ENCODE measurements around the gene OPRM1. TPM values are rescaled to one million over a fixed set of nuclear protein-coding genes. Genes with fewer than 3 reads are reported as not detected.

The OPRM1 gene
- total RNA-seq, 1 experiment from 2014 or later = not detected

DNA sequence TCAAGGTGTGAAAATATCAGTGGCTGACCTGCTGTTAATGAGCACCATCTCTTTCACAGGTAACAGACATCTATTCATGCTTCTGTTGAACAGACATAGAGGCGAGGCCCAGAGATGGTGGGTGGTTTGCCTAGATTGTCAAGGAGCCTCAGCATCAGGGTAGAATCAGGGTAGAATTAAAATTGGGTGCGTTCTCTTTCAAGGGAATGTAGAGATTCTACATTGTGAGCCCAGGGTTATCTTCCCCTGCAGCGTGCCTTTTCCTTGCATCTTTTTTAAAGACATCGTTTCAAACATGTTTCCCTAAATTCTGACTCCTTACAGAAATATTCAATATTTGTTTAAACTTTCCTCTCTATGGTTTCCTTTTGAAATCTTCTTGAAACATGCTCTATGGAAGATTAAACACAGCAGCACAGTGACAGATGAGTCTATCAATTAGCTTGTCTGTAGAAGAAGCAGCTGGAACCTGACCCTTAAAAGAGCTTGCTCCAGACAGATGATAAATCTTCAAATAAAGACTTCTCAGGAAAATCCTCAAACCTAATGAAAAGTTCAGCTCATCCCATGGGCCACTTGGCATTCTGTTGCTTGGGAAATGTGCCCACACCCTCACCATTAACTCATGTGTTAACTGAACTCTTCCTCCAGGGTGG lies 197.7 kb downstream of the OPRM1 start:
- Mint-ChIP-seq H3K4me3 (no peak overlapping the region), H3K4me1 (peaks cover 7 to 10% of the 10 kb centered on the region in 2 experiments), H3K9me3 (no peaks in the 10 kb centered on the region), H3K27me3 (ENCODE audit: low read depth) (no peaks in the 10 kb centered on the region), H3K36me3 (ENCODE audit: insufficient read depth in 1 of 3, low read depth in 3 of 3) (no peaks in the 10 kb centered on the region), H3K27ac (no peak overlapping the region)
- Histone ChIP-seq H3K79me1 (ENCODE audit: insufficient read depth, low read depth, low read length, poor library complexity, severe bottlenecking) (no peaks in the 10 kb centered on the region), H3K4me1 (ENCODE audit: insufficient read depth, low read length) (peaks cover 2% of the 10 kb centered on the region; the same call in 1 of the 2 replicates), H3K14ac (ENCODE audit: insufficient read depth, low read length) (no peak overlapping the region), H3K9ac (ENCODE audit: extremely low read depth, insufficient read length, low read length) (no peak overlapping the region), H4K20me1 (ENCODE audit: control insufficient read depth, insufficient read depth, insufficient read length) (no peaks in the 10 kb centered on the region), H3K23ac (ENCODE audit: insufficient read length, low read depth, low read length) (no peak overlapping the region), H2BK20ac (ENCODE audit: low read depth, low read length, poor library complexity, severe bottlenecking) (no peak overlapping the region), H3K79me2 (ENCODE audit: insufficient read depth, low read length) (no peaks in the 10 kb centered on the region), H3K23me2 (ENCODE audit: insufficient read length, low read depth, low read length, poor library complexity, severe bottlenecking) (no peaks in the 10 kb centered on the region), H3K9me3 (ENCODE audit: control insufficient read depth, low read depth, low read length) (no peaks in the 10 kb centered on the region), H2AK5ac (ENCODE audit: insufficient read length, low read length) (no peak overlapping the region), H3K18ac (ENCODE audit: insufficient read length, low read depth, low read length) (no peak overlapping the region), H3K27me3 (ENCODE audit: insufficient read depth, low read length) (no peaks in the 10 kb centered on the region), H4K5ac (ENCODE audit: insufficient read length, low read depth, low read length) (no peak overlapping the region), H4K91ac (ENCODE audit: insufficient read length, low read depth, low read length) (no peak overlapping the region), H2BK15ac (ENCODE audit: low read depth, low read length) (no peak overlapping the region), H2BK120ac (ENCODE audit: low read depth, low read length, poor library complexity, severe bottlenecking) (no peak overlapping the region), H3K56ac (ENCODE audit: insufficient read length, low read depth, low read length) (no peak overlapping the region), H3K27ac (ENCODE audit: insufficient read length, low read depth, low read length) (no peak overlapping the region), H3K4me2 (ENCODE audit: insufficient read depth, insufficient read length, low read length) (no peak overlapping the region), H3T11ph (ENCODE audit: low read length) (no peak overlapping the region), H3K4ac (ENCODE audit: low read depth, low read length) (no peak overlapping the region), H2AFZ (ENCODE audit: low read length) (no peak overlapping the region), H2BK12ac (ENCODE audit: insufficient read length, low read depth, low read length) (no peak overlapping the region), H4K8ac (replicated peaks; ENCODE audit: insufficient read length, low read depth, low read length) (no peak overlapping the region), H2BK5ac (ENCODE audit: insufficient read length, low read length) (no peak overlapping the region)
- WGBS (ENCODE audit: extremely low coverage, insufficient read length, low lambda C conversion rate) = no CpG with 5 or more reads among the region's 4 CpGs
- TF ChIP-seq, protein P1, sequence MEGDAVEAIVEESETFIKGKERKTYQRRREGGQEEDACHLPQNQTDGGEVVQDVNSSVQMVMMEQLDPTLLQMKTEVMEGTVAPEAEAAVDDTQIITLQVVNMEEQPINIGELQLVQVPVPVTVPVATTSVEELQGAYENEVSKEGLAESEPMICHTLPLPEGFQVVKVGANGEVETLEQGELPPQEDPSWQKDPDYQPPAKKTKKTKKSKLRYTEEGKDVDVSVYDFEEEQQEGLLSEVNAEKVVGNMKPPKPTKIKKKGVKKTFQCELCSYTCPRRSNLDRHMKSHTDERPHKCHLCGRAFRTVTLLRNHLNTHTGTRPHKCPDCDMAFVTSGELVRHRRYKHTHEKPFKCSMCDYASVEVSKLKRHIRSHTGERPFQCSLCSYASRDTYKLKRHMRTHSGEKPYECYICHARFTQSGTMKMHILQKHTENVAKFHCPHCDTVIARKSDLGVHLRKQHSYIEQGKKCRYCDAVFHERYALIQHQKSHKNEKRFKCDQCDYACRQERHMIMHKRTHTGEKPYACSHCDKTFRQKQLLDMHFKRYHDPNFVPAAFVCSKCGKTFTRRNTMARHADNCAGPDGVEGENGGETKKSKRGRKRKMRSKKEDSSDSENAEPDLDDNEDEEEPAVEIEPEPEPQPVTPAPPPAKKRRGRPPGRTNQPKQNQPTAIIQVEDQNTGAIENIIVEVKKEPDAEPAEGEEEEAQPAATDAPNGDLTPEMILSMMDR (conservative IDR thresholded peaks at IDR 0.05) = no peak
- no peak for DNase-seq

Data from H9 (cell line).